ENCODE results near the gene PPARGC1A.

DNA sequence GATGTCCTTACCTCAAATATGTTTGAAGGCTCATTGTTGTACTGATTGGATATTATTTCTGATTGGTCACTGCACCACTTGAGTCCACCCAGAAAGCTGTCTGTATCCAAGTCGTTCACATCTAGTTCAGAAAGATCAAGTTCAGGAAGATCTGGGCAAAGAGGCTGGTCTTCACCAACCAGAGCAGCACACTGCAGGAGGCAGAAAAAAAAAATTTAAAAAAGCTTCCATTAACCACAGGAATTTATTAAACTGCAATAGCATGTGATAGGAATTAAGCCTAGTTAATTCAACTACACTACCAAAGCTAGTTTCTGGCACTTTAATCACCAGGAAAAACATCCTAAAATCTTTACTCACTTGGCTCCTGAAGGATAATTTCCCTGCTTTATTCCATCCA is 5.1 kb downstream of the PPARGC1A start:
- TF ChIP-seq FOSL2 (IDR thresholded peaks at IDR 0.05) (no peak), FOSL2 (CRISPR knock-in tag; IDR thresholded peaks at IDR 0.05) (no peak), RAD21 (conservative IDR thresholded peaks at IDR 0.05 in 1 of 2, IDR thresholded peaks at IDR 0.05 in 1 of 2) (no peak), KDM1A (IDR thresholded peaks at IDR 0.05; ENCODE audit: low read depth) (no peak)
- TF ChIP-seq, protein P1, sequence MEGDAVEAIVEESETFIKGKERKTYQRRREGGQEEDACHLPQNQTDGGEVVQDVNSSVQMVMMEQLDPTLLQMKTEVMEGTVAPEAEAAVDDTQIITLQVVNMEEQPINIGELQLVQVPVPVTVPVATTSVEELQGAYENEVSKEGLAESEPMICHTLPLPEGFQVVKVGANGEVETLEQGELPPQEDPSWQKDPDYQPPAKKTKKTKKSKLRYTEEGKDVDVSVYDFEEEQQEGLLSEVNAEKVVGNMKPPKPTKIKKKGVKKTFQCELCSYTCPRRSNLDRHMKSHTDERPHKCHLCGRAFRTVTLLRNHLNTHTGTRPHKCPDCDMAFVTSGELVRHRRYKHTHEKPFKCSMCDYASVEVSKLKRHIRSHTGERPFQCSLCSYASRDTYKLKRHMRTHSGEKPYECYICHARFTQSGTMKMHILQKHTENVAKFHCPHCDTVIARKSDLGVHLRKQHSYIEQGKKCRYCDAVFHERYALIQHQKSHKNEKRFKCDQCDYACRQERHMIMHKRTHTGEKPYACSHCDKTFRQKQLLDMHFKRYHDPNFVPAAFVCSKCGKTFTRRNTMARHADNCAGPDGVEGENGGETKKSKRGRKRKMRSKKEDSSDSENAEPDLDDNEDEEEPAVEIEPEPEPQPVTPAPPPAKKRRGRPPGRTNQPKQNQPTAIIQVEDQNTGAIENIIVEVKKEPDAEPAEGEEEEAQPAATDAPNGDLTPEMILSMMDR (IDR thresholded peaks at IDR 0.05): no peak
